ENCODE results near the gene MC3R.
"Not testable (repeated sequence)": the region's sequence is repeated elsewhere in the genome, so short reads cannot be mapped to it uniquely, and the experiment has no call there.

MC3R gene

DNA sequence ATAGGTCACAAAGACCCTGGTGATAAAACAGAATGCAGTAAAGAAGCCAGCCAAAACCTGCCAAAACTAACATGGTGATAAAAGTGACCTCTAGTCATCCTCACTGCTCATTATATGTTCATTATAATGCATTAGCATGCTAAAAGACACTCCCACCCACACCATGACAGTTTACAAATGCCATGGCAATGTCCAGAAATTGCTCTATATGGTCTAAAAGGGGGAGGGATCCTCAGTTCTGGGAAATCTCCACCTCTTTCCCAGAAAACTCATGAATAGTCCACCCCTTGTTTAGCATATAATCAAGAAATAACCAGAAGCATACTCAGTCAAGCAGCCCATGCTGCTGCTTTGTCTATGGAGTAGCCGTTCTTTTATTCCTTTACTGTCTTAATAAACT, 40.4 kb upstream of the MC3R start:
- H3K4me3 ChIP-seq (ENCODE audit: low read depth, low read length), result no peak overlapping the region
- TF ChIP-seq, protein P1, sequence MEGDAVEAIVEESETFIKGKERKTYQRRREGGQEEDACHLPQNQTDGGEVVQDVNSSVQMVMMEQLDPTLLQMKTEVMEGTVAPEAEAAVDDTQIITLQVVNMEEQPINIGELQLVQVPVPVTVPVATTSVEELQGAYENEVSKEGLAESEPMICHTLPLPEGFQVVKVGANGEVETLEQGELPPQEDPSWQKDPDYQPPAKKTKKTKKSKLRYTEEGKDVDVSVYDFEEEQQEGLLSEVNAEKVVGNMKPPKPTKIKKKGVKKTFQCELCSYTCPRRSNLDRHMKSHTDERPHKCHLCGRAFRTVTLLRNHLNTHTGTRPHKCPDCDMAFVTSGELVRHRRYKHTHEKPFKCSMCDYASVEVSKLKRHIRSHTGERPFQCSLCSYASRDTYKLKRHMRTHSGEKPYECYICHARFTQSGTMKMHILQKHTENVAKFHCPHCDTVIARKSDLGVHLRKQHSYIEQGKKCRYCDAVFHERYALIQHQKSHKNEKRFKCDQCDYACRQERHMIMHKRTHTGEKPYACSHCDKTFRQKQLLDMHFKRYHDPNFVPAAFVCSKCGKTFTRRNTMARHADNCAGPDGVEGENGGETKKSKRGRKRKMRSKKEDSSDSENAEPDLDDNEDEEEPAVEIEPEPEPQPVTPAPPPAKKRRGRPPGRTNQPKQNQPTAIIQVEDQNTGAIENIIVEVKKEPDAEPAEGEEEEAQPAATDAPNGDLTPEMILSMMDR (conservative IDR thresholded peaks at IDR 0.05; ENCODE audit: low read depth, low read length), result no peak
- no peak for DNase-seq (ENCODE audit: low read depth)

DNA sequence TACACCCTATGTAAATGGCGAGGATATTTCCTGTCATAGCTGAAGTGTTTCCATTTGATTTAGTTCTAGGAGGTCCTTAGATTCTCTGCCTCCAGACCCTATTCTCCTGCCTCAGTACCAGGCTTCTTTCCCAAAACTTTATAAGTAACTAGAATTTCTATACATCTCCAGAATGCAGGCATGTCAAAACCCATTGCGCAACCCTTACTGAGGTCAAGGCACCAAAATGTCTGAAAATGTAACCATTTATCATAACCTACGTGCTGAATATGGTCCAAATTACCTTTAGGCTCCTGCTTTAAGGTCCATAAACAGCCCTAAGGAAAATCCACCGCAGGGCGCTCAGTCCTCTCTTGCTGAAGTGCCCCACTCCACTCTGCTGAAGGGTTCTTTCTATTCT, 37.5 kb upstream of the MC3R start:
- H3K4me3 ChIP-seq (ENCODE audit: low read depth, low read length), result no peak overlapping the region
- TF ChIP-seq, protein P1 (conservative IDR thresholded peaks at IDR 0.05; ENCODE audit: low read depth, low read length), result no peak
- DNase-seq (ENCODE audit: low read depth), result no peak

DNA sequence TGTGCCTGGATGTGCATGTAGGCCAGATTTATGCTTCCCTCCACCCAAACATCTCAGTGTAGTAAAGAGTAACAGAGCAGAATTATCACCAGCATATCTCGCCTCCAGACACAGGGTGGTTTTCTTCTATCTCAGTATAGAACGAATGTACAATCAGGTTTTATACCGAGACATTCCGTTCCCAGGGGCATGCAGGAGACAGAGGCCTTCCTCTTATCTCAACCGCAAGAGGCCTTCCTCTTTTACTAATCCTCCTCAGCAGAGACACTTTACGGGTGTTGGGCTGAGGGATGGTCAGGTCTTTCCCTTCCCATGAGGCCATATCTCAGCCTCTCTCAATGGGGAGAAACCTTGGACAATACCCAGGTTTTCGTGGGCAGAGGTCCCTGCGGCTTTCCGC, 36.4 kb upstream of the MC3R start:
- DNase-seq (ENCODE audit: low read depth), result no peak
- TF ChIP-seq, protein P1 (conservative IDR thresholded peaks at IDR 0.05; ENCODE audit: low read depth, low read length), result no peak
- no peak overlapping the region for H3K4me3 ChIP-seq (ENCODE audit: low read depth, low read length)

DNA sequence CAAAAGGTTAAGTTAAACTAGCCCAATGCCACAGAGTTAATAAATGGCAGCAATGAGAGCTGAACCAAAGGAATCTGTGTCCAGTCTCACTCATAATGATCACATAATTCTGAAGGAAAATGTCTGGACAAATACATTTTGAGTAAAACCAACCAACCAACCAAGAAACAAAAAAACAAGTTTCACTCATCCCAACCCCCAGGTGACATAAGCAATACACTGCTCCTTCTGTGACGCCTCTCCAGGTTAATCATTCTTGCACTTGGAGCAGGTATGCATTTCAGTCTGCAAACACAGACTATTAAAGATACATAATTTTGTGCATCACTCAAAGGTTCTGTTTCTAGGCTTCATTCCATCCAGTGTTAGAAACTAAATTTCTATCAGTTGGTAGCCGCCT, 35.2 kb upstream of the MC3R start:
- H3K4me3 ChIP-seq (ENCODE audit: low read depth, low read length), result no peak overlapping the region
- TF ChIP-seq, protein P1 (conservative IDR thresholded peaks at IDR 0.05; ENCODE audit: low read depth, low read length), result no peak
- DNase-seq (ENCODE audit: low read depth), result no peak

DNA sequence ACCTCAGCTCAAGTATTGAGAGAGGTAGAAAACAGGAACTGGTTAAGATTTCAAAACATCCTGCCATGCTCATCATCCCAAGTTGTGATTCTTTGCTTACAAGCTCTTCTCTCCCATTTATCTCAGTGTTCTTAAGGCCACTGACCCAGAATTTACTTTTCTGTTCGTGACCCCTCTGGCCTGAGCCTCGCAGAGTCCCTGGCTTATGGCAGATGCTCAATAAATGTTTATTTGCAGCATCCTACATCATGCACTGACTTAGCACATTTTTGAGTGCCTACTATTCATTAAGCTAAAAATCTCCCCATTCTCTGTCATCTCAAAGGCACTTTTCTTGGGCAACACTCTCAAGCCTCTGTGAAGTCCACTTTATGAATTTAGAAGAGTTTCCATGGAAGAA, 33.4 kb upstream of the MC3R start:
- no peak overlapping the region for H3K4me3 ChIP-seq (ENCODE audit: low read depth, low read length)
- DNase-seq (ENCODE audit: low read depth), result no peak
- TF ChIP-seq, protein P1 (conservative IDR thresholded peaks at IDR 0.05; ENCODE audit: low read depth, low read length), result no peak

DNA sequence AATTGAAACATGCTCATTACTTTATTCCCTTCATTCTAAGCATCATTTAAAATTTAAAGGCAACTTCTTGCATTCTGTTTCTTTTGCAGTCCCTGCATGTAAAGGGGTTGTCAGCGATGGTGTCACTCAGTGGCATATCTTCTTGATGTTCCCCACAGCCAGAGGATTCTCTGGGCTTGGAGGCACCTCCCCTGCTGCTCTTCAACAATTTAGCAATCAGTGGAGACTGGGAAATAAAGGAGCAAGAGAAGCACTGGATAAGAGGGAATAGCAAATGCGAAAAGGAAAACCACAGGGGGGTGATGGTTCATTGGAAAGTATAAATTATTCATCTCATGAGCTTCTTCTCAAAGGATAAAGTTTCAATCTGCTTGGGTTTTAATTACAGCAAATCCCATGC, 30.7 kb upstream of the MC3R start:
- TF ChIP-seq, protein P1 (conservative IDR thresholded peaks at IDR 0.05; ENCODE audit: low read depth, low read length), result no peak
- DNase-seq (ENCODE audit: low read depth), result no peak
- H3K4me3 ChIP-seq (ENCODE audit: low read depth, low read length), result no peak overlapping the region

DNA sequence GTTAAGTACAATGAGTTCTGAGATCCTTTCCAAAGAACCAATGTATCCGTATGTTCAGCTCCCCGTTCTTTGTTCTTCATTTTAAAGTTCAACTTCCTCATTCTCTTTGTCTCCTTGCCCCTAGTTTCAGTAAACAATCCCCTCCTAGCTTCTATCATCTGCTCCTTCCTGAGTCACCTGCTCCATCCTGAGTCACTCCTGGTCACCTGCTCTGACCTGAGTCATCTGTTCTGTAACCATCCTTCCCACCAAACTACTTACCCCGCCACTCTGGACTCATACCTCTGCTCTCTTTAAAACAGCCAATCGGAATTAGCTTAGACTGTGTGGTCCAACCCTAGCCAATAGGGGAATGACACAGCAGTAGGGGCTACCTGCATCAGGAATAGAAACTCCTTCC, 27.3 kb upstream of the MC3R start:
- not testable (repeated sequence) for H3K4me3 ChIP-seq (ENCODE audit: low read depth, low read length); DNase-seq (ENCODE audit: low read depth)

DNA sequence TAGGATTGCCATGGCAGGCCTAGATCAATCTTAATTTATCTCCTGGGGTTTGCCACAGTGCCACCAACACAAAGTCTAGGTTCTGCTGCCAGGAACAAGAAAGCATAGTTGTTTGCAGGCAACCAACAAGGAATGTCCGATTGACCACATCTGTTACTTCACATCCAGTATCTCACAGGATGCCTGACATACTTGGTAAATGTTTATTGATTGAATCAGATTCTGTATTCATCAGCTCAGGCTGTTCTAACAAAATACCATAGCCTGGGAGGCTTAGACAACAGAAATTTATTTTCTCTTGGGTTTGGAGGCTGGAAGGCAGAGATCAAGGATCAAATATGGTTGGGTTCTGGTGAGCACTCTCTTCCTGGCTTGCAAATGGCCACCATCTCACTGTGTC, 26.3 kb upstream of the MC3R start:
- no peak for DNase-seq (ENCODE audit: low read depth)
- TF ChIP-seq, protein P1 (conservative IDR thresholded peaks at IDR 0.05; ENCODE audit: low read depth, low read length), result no peak

More for the DNA sequence above, 26.3 kb upstream of the MC3R start:
- no peak overlapping the region for H3K4me3 ChIP-seq (ENCODE audit: low read depth, low read length)
